ENCODE results near the gene ZNF555. TPM values are rescaled to one million over a fixed set of nuclear protein-coding genes. Genes with fewer than 3 reads are reported as not detected.
"Not testable (repeated sequence)": the region's sequence is repeated elsewhere in the genome, so short reads cannot be mapped to it uniquely, and the experiment has no call there.

Gene ZNF555
- 13.5 TPM for polyA plus RNA-seq (ENCODE audit: insufficient read length)
- long read RNA-seq, donor 1, full-length matches to known transcripts: 2 of 2 reads
- long read RNA-seq, donor 1, partial matches to known transcripts: 0 of 2 reads
- long read RNA-seq, donor 1, other reads (novel, unspliced or antisense): 0 of 2 reads
- long read RNA-seq, donor 2, full-length matches to known transcripts: 1 of 1 reads
- long read RNA-seq, donor 2, partial matches to known transcripts: 0 of 1 reads
- long read RNA-seq, donor 2, other reads (novel, unspliced or antisense): 0 of 1 reads
- long read RNA-seq, donor 3, full-length matches to known transcripts: 6 of 6 reads
- long read RNA-seq, donor 3, partial matches to known transcripts: 0 of 6 reads
- long read RNA-seq, donor 3, other reads (novel, unspliced or antisense): 0 of 6 reads
- long read RNA-seq, donor 4, partial matches to known transcripts: 0 of 1 reads
- long read RNA-seq, donor 4, other reads (novel, unspliced or antisense): 0 of 1 reads
- long read RNA-seq, donor 5, full-length matches to known transcripts: 6 of 6 reads
- long read RNA-seq, donor 5, partial matches to known transcripts: 0 of 6 reads
- long read RNA-seq, donor 5, other reads (novel, unspliced or antisense): 0 of 6 reads
- long read RNA-seq, donor 6, full-length matches to known transcripts: 1 of 1 reads
- long read RNA-seq, donor 6, partial matches to known transcripts: 0 of 1 reads
- long read RNA-seq, donor 6, other reads (novel, unspliced or antisense): 0 of 1 reads
- long read RNA-seq, donor 7, full-length matches to known transcripts: 6 of 6 reads
- long read RNA-seq, donor 7, partial matches to known transcripts: 0 of 6 reads
- long read RNA-seq, donor 7, other reads (novel, unspliced or antisense): 0 of 6 reads
- long read RNA-seq, donor 8, partial matches to known transcripts: 0 of 2 reads
- long read RNA-seq, donor 8, other reads (novel, unspliced or antisense): 0 of 2 reads

DNA sequence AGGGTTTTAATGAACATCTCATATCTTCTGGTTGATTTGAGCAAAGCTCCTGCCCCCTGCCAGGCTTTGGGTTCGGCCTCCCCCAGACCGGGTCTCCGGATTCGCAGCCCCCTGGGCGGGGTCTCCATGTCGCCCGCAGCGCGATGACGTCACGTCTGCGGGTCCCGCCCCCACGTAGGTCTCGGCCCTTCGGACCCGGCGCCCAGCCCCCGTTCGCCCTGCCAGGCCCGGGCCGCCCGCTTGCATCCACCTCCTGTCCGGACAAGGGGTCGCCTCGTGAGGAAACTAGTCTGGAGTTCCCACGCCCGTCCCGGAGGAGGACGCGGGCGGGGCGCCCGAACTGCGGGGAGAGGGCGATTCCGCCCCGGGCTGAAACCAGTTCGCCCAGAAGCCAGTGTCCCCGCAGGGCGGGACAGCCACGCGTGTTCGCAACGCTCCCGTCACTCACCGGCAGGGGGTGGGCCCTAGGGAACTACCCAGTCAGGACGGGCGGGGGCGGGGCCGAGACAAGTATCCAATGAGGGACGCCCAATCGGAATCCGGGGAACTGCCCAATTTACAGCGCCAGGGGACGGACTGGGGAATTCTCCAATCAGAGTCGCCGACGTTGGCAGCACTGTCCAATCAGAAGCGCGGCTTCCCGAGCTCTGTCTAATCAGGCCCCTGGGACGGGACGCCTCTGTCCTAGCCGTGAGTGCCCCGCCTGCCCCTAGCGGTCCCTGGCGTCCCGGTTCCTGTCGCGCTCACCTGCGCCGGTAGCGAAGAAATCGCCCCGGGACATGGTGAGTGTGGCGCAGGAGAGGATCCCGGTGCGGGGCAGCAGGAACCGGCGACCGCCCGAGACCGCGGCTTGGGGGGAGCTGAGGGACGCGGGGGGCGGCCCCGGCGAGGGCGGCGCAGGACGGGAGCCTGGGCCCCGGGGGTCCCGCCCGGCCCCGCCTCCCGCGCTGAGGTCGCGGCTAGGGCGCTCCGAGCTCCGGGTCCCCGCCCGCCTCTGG lies at the start of gene ZNF555:
ZNF555 (plus strand) TSS at position 682 of the 998 bp plus-strand sequence; CDS start at position 780, 98 bp downstream.
- peak; percentile 99 for DNase-seq

DNA sequence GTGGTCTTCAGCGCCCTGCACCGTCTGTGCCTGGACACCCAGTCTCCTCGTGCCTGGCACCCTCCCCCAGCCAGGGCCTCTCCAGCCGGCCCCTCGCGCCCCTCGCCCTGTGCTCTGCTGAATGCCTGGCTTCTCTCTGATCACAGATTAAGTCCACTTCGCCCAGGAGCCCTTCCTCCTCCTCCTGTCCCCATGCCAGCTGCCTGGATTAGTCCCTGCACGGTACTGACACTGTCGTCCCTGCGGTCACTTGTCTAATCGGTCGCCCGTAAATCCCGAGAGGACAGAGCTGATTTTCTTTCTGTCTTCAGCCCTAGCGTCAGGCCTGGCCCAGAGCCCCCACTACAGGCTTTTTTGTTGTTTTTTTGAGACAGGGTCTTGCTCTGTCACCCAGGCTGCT lies 49.4 kb upstream of the ZNF555 start:
- no peak for DNase-seq

DNA sequence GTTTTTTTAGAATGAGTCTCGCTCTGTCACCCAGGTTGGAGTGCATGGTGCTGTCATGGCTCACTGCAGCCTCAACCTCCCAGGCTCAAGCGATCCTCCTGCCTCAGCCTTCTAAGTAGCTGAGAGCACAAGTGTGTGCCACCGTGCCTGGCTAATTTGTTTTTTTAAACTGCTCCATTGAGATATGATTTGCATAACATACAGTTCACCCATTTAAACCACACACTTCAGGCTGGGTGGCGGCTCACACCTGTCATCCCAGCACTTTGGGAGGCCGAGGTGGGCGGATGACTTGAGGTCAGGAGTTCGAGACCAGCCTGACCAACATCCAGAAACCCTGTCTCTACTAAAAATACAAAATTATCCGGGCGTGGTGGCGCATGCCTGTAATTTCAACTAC lies 48.6 kb upstream of the ZNF555 start:
- not testable (repeated sequence) for DNase-seq

DNA sequence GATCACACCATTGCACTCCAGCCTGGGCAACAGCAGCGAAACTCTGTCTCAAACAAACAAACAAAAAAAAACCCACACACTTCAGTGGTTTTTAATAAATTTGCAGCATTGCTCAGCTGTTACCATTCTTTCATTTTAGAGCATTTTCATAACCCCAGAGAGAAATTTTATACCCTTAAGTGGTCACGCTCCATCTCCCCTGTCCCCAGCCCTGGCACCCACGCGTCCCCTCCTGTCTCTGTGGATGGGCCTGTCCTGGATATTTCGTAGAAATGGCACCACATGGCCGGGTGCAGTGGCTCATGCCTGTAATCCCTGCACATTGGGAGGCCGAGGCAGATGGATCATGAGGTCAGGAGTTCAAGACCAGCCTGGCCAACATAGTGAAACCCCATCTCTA lies 48.1 kb upstream of the ZNF555 start:
- DNase-seq: no peak

GRCh38 chr19:2793577-2793976 lies 47.7 kb upstream of the ZNF555 start:
- no peak for DNase-seq

DNA sequence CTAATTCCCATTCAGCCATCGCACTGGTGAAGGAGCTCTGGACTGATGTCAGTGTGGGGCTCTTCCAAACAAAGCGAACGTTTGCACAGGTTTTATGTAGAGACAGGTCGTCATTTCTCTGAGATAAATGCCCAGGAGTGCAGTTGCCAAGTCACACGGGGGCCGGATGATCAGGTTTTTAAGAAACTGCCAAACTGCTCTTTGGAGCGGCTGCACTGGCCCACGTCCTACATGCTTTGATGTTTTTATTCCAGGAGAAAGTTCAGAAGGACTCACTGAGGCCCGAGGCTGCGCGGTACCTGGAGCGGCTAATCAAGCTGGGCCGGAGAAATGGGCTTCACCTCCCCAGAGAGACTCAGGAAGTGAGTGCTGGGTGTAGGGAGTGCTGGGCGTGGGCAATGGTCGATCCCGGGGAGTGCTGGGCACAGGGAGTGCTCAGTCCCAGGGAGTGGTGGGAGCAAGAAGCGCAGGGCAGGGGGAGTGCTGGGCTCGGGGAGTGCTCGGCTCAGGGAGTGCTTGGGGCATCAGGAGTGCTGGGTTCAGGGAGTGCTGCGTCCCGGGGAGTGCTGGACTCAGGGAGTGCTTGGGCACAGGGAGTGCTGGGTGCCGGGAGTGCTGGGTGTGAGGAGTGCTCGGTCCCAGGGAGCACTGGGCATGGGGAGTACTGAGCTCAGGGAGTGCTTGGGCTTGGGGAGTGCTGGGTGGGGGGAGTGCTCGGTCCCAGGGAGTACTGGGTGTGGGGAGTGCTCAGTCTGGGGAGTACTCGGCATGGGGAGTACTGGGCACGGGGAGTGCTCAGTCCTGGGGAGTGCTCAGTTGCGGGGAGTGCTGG lies 45.2 kb upstream of the ZNF555 start:
- no peak for DNase-seq

DNA sequence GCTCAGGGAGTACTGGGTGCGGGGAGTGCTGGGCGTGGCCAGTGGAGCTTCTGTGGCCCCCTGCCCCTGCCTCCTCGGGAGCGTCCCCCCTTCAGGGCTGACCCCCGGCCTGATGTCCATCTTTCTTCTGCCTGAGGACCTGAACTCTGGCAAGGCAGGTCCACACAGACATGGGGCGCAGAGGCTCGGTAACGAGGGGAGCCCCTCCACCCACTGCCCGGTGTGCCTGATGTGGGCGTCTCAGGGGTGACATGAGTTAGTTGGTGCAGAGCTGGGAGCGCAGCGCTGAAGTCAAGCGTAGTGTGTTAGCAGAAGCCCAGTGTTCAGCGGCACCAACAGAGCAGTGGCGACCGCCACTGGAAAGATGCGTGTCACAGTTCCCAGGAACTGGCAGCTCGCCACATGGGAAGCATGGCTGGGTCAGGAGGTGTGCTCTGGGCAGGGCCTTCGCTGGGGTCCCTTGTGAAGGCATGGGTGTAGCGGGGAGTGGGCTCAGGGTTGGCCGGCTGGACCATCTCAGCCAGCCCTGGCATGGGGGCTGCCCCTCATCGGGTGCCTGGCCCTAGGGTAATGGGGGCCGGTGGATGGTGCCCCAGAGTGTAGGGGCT lies 44.5 kb upstream of the ZNF555 start:
- no peak for DNase-seq

DNA sequence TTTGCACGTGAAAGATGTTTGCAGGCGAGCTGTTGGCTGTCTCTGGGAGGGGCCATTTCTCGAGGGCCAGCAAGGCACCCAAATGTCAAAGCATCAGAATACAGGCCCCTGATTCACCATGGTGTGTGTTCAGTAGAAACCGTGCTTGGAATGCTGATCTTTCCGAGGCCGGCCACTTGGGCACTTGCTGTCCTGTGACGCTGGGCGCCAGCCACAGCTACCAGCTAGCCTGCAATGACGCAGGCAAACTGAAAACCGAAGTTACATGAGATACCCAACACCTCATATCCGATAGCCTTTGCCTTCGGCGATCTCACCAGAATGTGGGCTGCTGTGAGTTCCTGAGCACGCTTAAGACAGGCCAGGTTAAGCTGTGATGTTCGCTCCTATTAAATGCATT lies 44.0 kb upstream of the ZNF555 start:
- no peak for DNase-seq

- no peak for DNase-seq
Observed at GRCh38 chr19:2798158-2798685, 43.1 kb upstream of the ZNF555 start.

- DNase-seq: no peak
Observed at GRCh38 chr19:2798733-2799132, 42.5 kb upstream of the ZNF555 start.

DNA sequence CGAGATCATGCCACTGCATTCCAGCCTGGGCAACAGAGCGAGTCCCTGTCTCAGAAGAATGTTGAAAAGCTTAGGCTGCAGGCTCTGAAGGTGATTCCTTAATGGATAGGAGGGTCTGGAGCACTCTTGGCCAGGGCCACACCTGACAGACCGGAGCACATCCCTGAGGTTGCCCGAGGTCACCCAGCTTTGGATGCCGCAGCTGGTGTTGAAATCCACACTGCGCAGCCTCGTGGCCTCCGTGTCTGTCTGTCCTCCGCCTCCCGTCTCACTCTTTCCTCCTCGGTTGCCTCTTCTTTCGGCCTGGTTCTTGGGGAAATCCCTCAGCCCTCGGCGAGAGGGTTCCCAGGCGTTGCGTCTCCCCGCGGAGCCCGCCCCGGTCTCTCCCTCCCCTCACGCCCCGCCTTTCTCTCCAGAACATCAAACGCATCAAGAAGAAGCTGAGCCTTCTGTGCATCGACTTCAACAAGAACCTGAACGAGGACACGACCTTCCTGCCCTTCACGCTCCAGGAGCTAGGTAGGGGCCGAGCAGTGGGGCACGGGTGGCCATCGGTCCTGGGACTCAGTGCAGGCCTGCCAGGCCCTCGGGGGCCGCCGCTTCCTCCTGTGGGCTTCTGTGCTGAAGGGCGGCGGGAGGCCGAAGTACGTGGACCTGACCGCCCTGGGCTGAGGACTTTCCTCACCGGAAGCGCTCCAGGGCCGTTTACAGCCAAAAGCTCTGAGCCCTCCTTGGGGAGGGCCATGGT lies 41.8 kb upstream of the ZNF555 start:
- DNase-seq: no peak

DNA sequence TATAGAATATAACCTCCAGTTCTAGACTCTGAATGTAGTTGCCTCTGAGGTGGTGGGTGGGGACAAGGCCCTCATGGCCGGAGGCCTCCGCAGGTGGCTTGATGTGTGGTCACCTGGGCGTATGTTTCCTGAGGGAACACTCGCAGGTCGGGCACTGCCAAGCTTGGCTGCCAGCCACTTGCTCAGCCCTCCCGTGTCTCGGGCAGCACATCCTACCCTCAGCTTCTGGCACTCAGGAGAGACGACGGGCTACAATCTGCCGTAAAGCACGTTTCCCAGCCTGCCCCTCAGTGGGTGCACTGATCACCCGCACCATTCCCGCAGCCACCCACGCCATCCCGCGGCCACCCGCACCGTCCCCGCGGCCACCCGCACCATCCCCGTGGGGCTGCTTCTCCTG lies 40.8 kb upstream of the ZNF555 start:
- no peak for DNase-seq

GRCh38 chr19:2802826-2803225 lies 38.4 kb upstream of the ZNF555 start:
- DNase-seq: no peak

DNA sequence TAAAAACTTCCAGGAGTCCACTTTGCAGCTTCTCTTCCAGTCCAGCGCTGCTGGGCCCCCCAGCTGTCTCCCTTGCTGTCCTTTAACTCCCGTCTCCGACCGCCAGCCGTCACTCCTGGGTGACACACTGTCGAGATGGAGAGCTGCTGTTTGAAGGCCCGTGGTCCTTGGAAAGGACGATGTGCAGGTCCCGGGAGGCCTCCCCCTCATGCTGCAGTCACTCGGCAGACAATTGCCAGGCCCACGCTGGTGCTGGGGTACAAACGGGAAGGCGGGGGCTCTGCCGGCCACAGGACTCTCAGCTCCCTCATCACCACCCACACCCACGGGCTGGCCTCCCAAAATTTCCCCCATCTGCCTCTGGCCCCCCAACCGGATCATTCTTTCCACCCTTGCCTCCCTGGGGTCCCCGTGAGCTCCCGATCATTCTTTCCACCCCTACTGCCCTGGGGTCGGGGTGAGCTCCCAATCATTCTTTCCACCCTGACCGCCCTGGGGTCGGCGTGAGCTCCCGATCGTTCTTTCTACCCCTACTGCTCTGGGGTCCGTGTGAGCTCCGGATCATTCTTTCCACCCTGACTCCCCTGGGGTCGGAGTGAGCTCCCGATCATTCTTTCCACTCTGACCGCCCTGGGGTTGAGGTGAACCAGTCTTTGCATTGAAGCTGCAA lies 37.7 kb upstream of the ZNF555 start:
- DNase-seq: no peak

DNA sequence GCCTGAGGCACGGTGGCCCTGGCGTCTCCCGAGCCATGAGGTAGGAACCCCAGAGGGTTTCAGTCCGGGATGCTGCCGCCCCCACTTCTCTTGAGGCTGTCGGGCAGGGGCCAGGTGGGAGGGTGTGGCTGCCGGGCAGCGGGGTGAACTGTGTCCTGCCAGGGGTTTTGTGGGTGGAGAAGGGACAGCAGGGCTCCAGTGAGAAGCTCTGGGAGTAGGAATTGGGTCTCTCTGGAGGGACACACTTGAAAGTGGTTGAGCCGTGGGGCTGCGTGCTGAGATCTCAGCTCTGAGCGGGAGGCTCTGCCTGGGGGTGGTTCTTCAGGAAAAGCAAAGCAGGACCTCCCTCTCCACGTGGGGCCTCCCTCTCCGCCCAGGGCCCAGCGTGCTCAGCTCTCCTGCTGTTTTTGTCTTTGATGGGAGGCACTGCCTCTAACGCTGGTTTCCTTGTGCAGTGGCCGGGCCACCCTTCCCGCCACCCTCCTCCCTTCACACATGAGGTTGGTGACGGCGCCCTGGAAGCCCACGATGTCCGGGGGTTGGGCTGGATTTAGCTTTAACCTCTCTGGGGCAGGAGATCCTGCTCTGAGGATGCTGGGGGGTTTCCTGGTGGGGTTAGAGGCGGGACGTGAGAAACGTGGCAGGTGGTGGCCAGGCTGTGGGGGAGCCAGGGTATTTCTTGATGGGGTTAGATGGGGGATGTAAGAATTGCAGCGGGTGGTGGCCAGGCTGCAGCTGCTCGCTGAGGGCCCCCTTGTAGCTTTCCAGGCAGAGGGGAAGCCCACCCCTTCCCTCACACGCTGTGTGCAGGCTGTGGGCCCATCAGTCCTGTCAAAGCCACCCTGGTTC lies 36.9 kb upstream of the ZNF555 start:
- DNase-seq: no peak

- DNase-seq: no peak
Observed at GRCh38 chr19:2805261-2805900, 35.9 kb upstream of the ZNF555 start.

DNA sequence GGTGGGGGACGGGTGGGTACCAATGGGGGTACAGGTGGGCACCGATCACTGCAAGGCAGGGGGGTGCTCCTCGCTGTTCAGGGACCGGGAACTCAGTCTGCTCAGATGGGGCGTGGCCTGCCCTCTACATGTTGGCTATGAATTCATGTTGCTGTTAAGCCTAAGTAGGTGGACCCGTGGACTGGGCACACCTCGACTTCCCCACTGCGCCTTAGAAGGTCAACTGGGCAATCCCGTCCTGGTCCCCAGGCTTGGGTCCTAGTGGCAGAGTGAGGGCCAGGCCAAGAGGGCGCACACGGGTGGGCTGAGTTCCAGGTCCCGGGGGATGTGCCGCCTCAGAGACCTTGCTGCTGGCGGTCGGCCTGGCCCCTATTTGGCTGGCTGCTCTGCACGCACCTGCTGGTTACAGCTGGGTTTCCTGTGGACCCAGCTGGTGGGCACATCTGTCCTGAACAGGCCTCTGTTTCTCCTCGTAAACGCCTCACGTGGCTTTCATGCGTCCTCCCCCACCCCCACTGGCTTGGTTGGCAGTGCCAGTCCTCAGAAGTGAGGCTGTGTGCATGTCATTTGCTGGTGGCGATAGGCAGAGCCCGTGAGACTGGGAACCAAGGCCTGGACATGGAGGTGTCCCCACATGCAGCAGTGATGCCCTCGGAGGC lies 35.2 kb upstream of the ZNF555 start:
- no peak for DNase-seq

Measured in left kidney (tissue), 8 donors.